ENCODE data around the gene UBC.

- TF ChIP-seq POLR2AphosphoS5 (IDR thresholded peaks at IDR 0.05; ENCODE audit: low read depth, low read length) (no peak), REST (IDR thresholded peaks at IDR 0.05; ENCODE audit: insufficient read depth in 1 of 2, low read depth in 2 of 2, low read length in 2 of 2) (no peak), TAF1 (IDR thresholded peaks at IDR 0.05; ENCODE audit: borderline replicate concordance, insufficient read depth, low read length) (no peak), SIN3A (IDR thresholded peaks at IDR 0.05; ENCODE audit: borderline replicate concordance, insufficient read depth, low read length) (no peak)
These were observed 13.4 kb downstream of the UBC start for GRCh38 chr12:124901003-124901402.

Measured in PFSK-1 (cell line).